ENCODE data around the gene CTSW.

- TF ChIP-seq CTCF (IDR thresholded peaks at IDR 0.05) = no peak
- TF ChIP-seq EZH2 (IDR thresholded peaks at IDR 0.05; ENCODE audit: borderline replicate concordance, insufficient read depth, low read depth, low read length, poor library complexity, severe bottlenecking) = no peak
Observed at GRCh38 chr11:65907878-65908277, 28.2 kb downstream of the CTSW start.

Data from B cell (primary cell).